Left lung (tissue), 10 donors: ENCODE results near the gene CDKL4. TPM values are rescaled to one million over a fixed set of nuclear protein-coding genes. Genes with fewer than 3 reads are reported as not detected.
A peak's percentile ranks its signal among the peaks of the same experiment; 100 is the strongest.

Experiments used
- ATAC-seq: fragments of 200-7000 bp; cut with Tn5 transposase; one replicate; pipeline ENCODE4 v1.9.1; 2020; ENCODE audit warnings: moderate library complexity
- DNase-seq, 4 donors: peaks; one replicate each; pipeline ENCODE4 v3.0.0-alpha.2; 2013 to 2020
- H3K27ac ChIP-seq, 2 donors: fragments of 200-600 bp; sonication (generic) in 1 of 2; one replicate each; pipeline versions ENCODE4 v1.5.0 to v1.8.0; 2020 to 2021
- H3K27me3 ChIP-seq, 2 donors: fragments of 200-600 bp; sonication (generic) in 1 of 2; one replicate each; pipeline versions ENCODE4 v1.5.0 to v1.8.0; 2020 to 2021
- H3K36me3 ChIP-seq, 2 donors: fragments of 200-600 bp; sonication (generic) in 1 of 2; one replicate each; pipeline versions ENCODE4 v1.5.0 to v1.8.0; 2020 to 2021
- H3K4me1 ChIP-seq, 2 donors: fragments of 200-600 bp; one replicate each; pipeline ENCODE4 v1.8.0; 2021
- H3K4me3 ChIP-seq, 2 donors: fragments of 200-600 bp; sonication (generic) in 1 of 2; one replicate each; pipeline versions ENCODE4 v1.5.0 to v1.8.0; 2020 to 2021; ENCODE audit warnings: mild to moderate bottlenecking in 1 of 2
- H3K9me3 ChIP-seq, 2 donors: fragments of 200-600 bp; sonication (generic) in 1 of 2; one replicate each; pipeline versions ENCODE4 v1.5.0 to v1.8.0; 2020 to 2021
- CTCF ChIP-seq, 2 donors: fragments of 200-600 bp; sonication (generic) in 1 of 2; IDR thresholded peaks; one replicate each; pipeline versions ENCODE4 v1.5.0 to v1.8.0; 2021; ENCODE audit warnings: antibody characterized with exemption in 2 of 2
- intact Hi-C, 2 donors: fragments of 100-400 bp; cut with DNase I; formaldehyde crosslinking; loops; one replicate each; pipeline versions ENCODE4 v1.11.2 to v1.14.2; 2022
- polyA plus RNA-seq, 6 donors: library from polyadenylated mRNA; unstranded; fragments of 120-200 nt; gene quantifications; one replicate each; pipeline ENCODE4 v1.2.1, GENCODE V29; 2013; ENCODE audit not compliant: insufficient read length in 6 of 6
- total RNA-seq, 2 donors: library from RNA; stranded (reverse); fragmentation: NEBNext Ultra II Directional; extraction: Animal tissue kit (Norgen Biotek cat#: 25700); gene quantifications; one replicate each; pipeline ENCODE4 v1.2.1, GENCODE V29; 2021
- donor health status: DM: no; HTN: yes; CAD: no.
- donor health status: DM: no; HTN: no; CAD: no.

The CDKL4 gene
- total and polyA plus RNA-seq, 8 donors = 0.55 to 3.1 (median 1.1) TPM

GRCh38 chr2:39171621-39172020 lies 72.1 kb downstream of the CDKL4 start:
- Histone ChIP-seq H3K9me3 (no peaks in the 10 kb centered on the region), H3K4me3 (no peak overlapping the region), H3K27me3 (no peaks in the 10 kb centered on the region), H3K4me1 (no peaks in the 10 kb centered on the region), H3K27ac (no peak overlapping the region), H3K36me3 (no peaks in the 10 kb centered on the region)
- no peak for TF ChIP-seq CTCF (IDR thresholded peaks at IDR 0.05)
- intact Hi-C loops = no loop called here
- DNase-seq (no peak), ATAC-seq (no peak)

GRCh38 chr2:39164089-39164488 lies 79.7 kb downstream of the CDKL4 start:
- no peak for ATAC-seq
- TF ChIP-seq CTCF (IDR thresholded peaks at IDR 0.05) = no peak
- Histone ChIP-seq H3K27me3 (no peaks in the 10 kb centered on the region), H3K4me3 (no peak overlapping the region), H3K36me3 (no peaks in the 10 kb centered on the region), H3K9me3 (no peaks in the 10 kb centered on the region), H3K27ac (no peak overlapping the region), H3K4me1 (no peaks in the 10 kb centered on the region)
- intact Hi-C loops = no loop called here
- DNase-seq = no peak

GRCh38 chr2:39160982-39161381 lies 82.8 kb downstream of the CDKL4 start:
- Histone ChIP-seq H3K4me3 (no peak overlapping the region), H3K27ac (peak overlapping the region in 1 of 2 donors; percentile 15), H3K9me3 (no peaks in the 10 kb centered on the region), H3K36me3 (no peaks in the 10 kb centered on the region), H3K4me1 (no peaks in the 10 kb centered on the region), H3K27me3 (no peaks in the 10 kb centered on the region)
- no peak for TF ChIP-seq CTCF (IDR thresholded peaks at IDR 0.05)
- DNase-seq (peak in 2 of 4 donors; percentile 49 to 50), ATAC-seq (no peak)
- intact Hi-C loops = no loop called here

GRCh38 chr2:39159283-39159682 lies 84.5 kb downstream of the CDKL4 start:
- H3K9me3 ChIP-seq = no peaks in the 10 kb centered on the region
- ATAC-seq (no peak), DNase-seq (no peak)
- intact Hi-C loops = no loop called here
- no peaks in the 10 kb centered on the region for H3K27me3 ChIP-seq
- no peak for TF ChIP-seq CTCF (IDR thresholded peaks at IDR 0.05)
- H3K4me3 ChIP-seq = no peak overlapping the region
- no peak overlapping the region for H3K27ac ChIP-seq
- no peaks in the 10 kb centered on the region for H3K36me3 ChIP-seq
- no peaks in the 10 kb centered on the region for H3K4me1 ChIP-seq

- no peaks in the 10 kb centered on the region for H3K36me3 ChIP-seq
- no peak overlapping the region for H3K4me3 ChIP-seq
- DNase-seq = no peak
- H3K9me3 ChIP-seq = no peaks in the 10 kb centered on the region
- intact Hi-C loops = no loop called here
- TF ChIP-seq CTCF (IDR thresholded peaks at IDR 0.05) = no peak
- no peaks in the 10 kb centered on the region for H3K4me1 ChIP-seq
- H3K27me3 ChIP-seq = no peaks in the 10 kb centered on the region
- no peak for ATAC-seq
- no peak overlapping the region for H3K27ac ChIP-seq
Measured at GRCh38 chr2:39158351-39158750, 85.4 kb downstream of the CDKL4 start.
